Endodermal cell (in vitro differentiated cells): ENCODE data around the gene USP28. TPM values are rescaled to one million over a fixed set of nuclear protein-coding genes. Genes with fewer than 3 reads are reported as not detected.

Source experiments
- DNase-seq: peaks from one replicate; pipeline ENCODE4 v3.0.0-alpha.2; 2017
- H3K27ac ChIP-seq: 2 replicates; pipeline ENCODE4 v1.5.1; 2013; ENCODE audit warnings: mild to moderate bottlenecking, low read depth, low read length, moderate library complexity
- H3K27me3 ChIP-seq: 2 replicates; pipeline ENCODE4 v1.6.1; 2013; ENCODE audit warnings: mild to moderate bottlenecking, low read length, moderate library complexity; ENCODE audit not compliant: insufficient read depth, control insufficient read depth, poor library complexity, severe bottlenecking
- H3K36me3 ChIP-seq: 2 replicates; pipeline ENCODE4 v1.7.0; 2013; ENCODE audit warnings: mild to moderate bottlenecking, low read length, moderate library complexity; ENCODE audit not compliant: control insufficient read depth, insufficient read depth
- H3K4me1 ChIP-seq: one replicate; pipeline ENCODE4 v1.7.0; 2013; ENCODE audit warnings: low read length; ENCODE audit not compliant: control insufficient read depth, insufficient read depth
- H3K4me3 ChIP-seq: 2 replicates; pipeline ENCODE4 v1.5.1; 2013; ENCODE audit warnings: mild to moderate bottlenecking, low read length, moderate library complexity
- H3K9ac ChIP-seq: 2 replicates; pipeline ENCODE4 v1.6.1; 2013; ENCODE audit warnings: mild to moderate bottlenecking, low read length, moderate library complexity; ENCODE audit not compliant: poor library complexity, severe bottlenecking; ENCODE audit errors: extremely low read depth
- H3K9me3 ChIP-seq: 2 replicates; pipeline ENCODE4 v1.6.1; 2013; ENCODE audit warnings: mild to moderate bottlenecking, low read length, moderate library complexity; ENCODE audit not compliant: control insufficient read depth
- H3K27ac Mint-ChIP-seq: 2 replicates; pipeline ENCODE4 v1.8.0; 2020; ENCODE audit warnings: mixed read lengths
- H3K27me3 Mint-ChIP-seq: 2 replicates; pipeline ENCODE4 v1.8.0; 2021; ENCODE audit warnings: mild to moderate bottlenecking, mixed read lengths; ENCODE audit not compliant: insufficient read depth
- H3K36me3 Mint-ChIP-seq: 2 replicates; pipeline ENCODE4 v1.8.0; 2020; ENCODE audit warnings: low read depth, mixed read lengths
- H3K4me1 Mint-ChIP-seq: 2 replicates; pipeline ENCODE4 v1.8.0; 2020; ENCODE audit warnings: mixed read lengths
- H3K4me3 Mint-ChIP-seq: 2 replicates; pipeline ENCODE4 v1.8.0; 2020; ENCODE audit warnings: mild to moderate bottlenecking, moderate library complexity, mixed read lengths
- H3K9me3 Mint-ChIP-seq: 2 replicates; pipeline ENCODE4 v1.8.0; 2020; ENCODE audit warnings: mild to moderate bottlenecking, mixed read lengths
- CTCF ChIP-seq: fragments of 200-600 bp; sonication (generic); conservative IDR thresholded peaks from 2 replicates; pipeline ENCODE4 v1.5.0; 2021; ENCODE audit warnings: antibody characterized with exemption, mild to moderate bottlenecking
- WGBS, 2 experiments: methylation state at CpG; one replicate each; pipeline versions ENCODE4 v1.1.5 to v1.1.7; 2013; ENCODE audit warnings: missing lambda C conversion rate in 2 of 2, mixed read lengths in 1 of 2; ENCODE audit not compliant: insufficient coverage in 1 of 2, insufficient read length in 1 of 2; 5-methylcytosine and 5-hydroxymethylcytosine counted together
- total RNA-seq, 2 donors: library from RNA; stranded (reverse); fragmentation: NEBNext Ultra II Directional in 1 of 2; extraction: Animal tissue kit (Norgen Biotek cat#: 25700) in 1 of 2; gene quantifications; 2 replicates in 1 of 2; 3 replicates in 1 of 2; pipeline ENCODE4 v1.2.1, GENCODE V29; 2021

The USP28 gene
- total RNA-seq, 2 donors from 2014 or later = 67.0 to 73.7 TPM

GRCh38 chr11:113901141-113901540 is 25.8 kb upstream of the USP28 start:
- Mint-ChIP-seq H3K36me3 (no peaks in the 10 kb centered on the region), H3K27me3 (no peaks in the 10 kb centered on the region), H3K9me3 (no peaks in the 10 kb centered on the region), H3K4me3 (no peak overlapping the region), H3K4me1 (peaks cover 17% of the 10 kb centered on the region), H3K27ac (no peak overlapping the region)
- Histone ChIP-seq H3K27ac (no peak overlapping the region), H3K27me3 (no peaks in the 10 kb centered on the region), H3K9ac (no peak overlapping the region), H3K4me1 (peaks cover 4% of the 10 kb centered on the region), H3K4me3 (no peak overlapping the region), H3K9me3 (no peaks in the 10 kb centered on the region), H3K36me3 (no peaks in the 10 kb centered on the region)
- no peak for DNase-seq
- 87 to 100% methylated on average over 1 to 2 of the region's 2 CpGs for WGBS, 2 experiments
- TF ChIP-seq CTCF = no peak

- Histone ChIP-seq H3K4me1 (peaks cover 4% of the 10 kb centered on the region), H3K27ac (no peak overlapping the region), H3K9ac (no peak overlapping the region), H3K9me3 (no peaks in the 10 kb centered on the region), H3K36me3 (no peaks in the 10 kb centered on the region), H3K27me3 (no peaks in the 10 kb centered on the region), H3K4me3 (no peak overlapping the region)
- Mint-ChIP-seq H3K9me3 (no peaks in the 10 kb centered on the region), H3K4me3 (no peak overlapping the region), H3K27ac (no peak overlapping the region), H3K36me3 (no peaks in the 10 kb centered on the region), H3K27me3 (no peaks in the 10 kb centered on the region), H3K4me1 (peaks cover 19% of the 10 kb centered on the region)
- WGBS, 2 experiments = 33 to 41% methylated on average over 10 of the region's 10 CpGs
- TF ChIP-seq CTCF = peak; percentile 88
- DNase-seq = peak; percentile 80
Measured at GRCh38 chr11:113896156-113896879, 20.9 kb upstream of the USP28 start.

DNA sequence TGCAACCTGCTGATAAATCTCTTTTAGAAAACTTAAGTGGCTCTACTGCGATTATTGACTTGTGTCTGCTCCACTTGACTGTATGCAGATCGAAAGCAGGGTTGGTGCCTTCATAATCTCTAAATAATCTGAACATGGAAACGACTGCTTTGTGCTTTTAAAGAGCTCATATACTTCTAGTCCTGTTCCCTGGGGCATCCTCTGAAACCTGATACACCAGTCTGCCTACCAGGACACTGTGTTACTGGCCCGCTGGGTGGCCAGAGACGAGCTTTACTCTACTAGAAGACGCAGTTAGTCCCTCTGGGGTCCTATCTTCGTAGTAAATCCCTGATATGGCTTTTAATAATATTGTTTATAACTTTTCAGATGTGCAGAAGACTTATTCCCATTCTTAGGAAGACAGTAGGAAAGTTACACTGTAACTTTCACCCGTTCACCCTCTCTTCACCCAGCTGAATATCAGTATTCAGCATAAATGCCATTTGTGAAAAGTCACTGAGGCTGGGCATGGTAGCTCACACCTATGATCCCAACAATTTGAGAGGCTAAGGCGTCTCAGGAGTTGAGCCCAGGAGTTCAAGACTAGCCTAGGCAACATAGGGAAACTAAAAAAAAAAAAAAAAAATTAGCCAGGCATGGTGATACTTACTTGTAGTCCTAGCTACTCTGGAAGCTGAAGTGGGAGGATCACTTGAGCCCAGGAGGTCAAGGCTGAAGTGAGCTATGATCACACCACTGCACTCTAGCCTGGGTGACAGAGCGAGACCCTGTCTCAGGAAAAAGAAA is 20.2 kb upstream of the USP28 start:
- Histone ChIP-seq H3K27me3 (no peaks in the 10 kb centered on the region), H3K9ac (no peak overlapping the region), H3K4me3 (no peak overlapping the region), H3K36me3 (no peaks in the 10 kb centered on the region), H3K9me3 (no peaks in the 10 kb centered on the region), H3K27ac (no peak overlapping the region), H3K4me1 (peaks cover 4% of the 10 kb centered on the region)
- WGBS, 2 experiments = 67 to 74% methylated on average over 5 to 10 of the region's 10 CpGs
- no peaks in the 10 kb centered on the region for H3K36me3 Mint-ChIP-seq
- H3K4me3 Mint-ChIP-seq = no peak overlapping the region
- peak; percentile 31 for TF ChIP-seq CTCF
- no peak overlapping the region for H3K27ac Mint-ChIP-seq
- H3K27me3 Mint-ChIP-seq = no peaks in the 10 kb centered on the region
- H3K4me1 Mint-ChIP-seq = peaks cover 19% of the 10 kb centered on the region
- peak; percentile 62 for DNase-seq
- H3K9me3 Mint-ChIP-seq = no peaks in the 10 kb centered on the region
